HL-60 (cell line): ENCODE measurements around the gene PIEZO1.
A peak's percentile ranks its signal among the peaks of the same experiment; 100 is the strongest.

Source experiments
- DNase-seq, 2 experiments: peaks; one replicate each; pipeline ENCODE4 v3.0.0-alpha.2; 2010 to 2020; ENCODE audit warnings: low read depth in 1 of 2, low spot score in 1 of 2
- H3K27ac ChIP-seq: fragments of 250-450 bp; sonication (Bioruptor Pico); replicated peaks from 2 replicates; pipeline ENCODE4 v1.5.1; 2020; ENCODE audit warnings: mild to moderate bottlenecking, moderate library complexity
- H3K27me3 ChIP-seq: fragments of 250-450 bp; sonication (Bioruptor Pico); 2 replicates; pipeline ENCODE4 v1.5.1; 2021; ENCODE audit warnings: mild to moderate bottlenecking, moderate library complexity; ENCODE audit not compliant: insufficient read depth, poor library complexity, severe bottlenecking
- H3K4me3 ChIP-seq: replicated peaks from 2 replicates; pipeline ENCODE4 v1.5.1; 2011; ENCODE audit warnings: mild to moderate bottlenecking, control low read depth, low read length; ENCODE audit not compliant: insufficient read depth
- GABPA ChIP-seq: IDR thresholded peaks from 2 replicates; pipeline ENCODE4 v1.6.1; 2012; ENCODE audit warnings: low read depth
- POLR2AphosphoS5 ChIP-seq: IDR thresholded peaks from 2 replicates; pipeline ENCODE4 v1.6.1; 2012; ENCODE audit warnings: low read depth
- REST ChIP-seq: IDR thresholded peaks from 2 replicates; pipeline ENCODE4 v1.6.1; 2012; ENCODE audit warnings: low read depth; ENCODE audit not compliant: insufficient replicate concordance
- SPI1 ChIP-seq: IDR thresholded peaks from 2 replicates; pipeline ENCODE4 v1.6.1; 2012; ENCODE audit warnings: low read depth, mild to moderate bottlenecking, borderline replicate concordance
- TF ChIP-seq, protein P1 (sequence below): IDR thresholded peaks from one replicate; pipeline ENCODE4 v1.5.1; 2011; ENCODE audit warnings: low read length, control low read depth, inconsistent platforms; ENCODE audit not compliant: insufficient read depth

The PIEZO1 gene

GRCh38 chr16:88771294-88771772 lies 13.7 kb downstream of the PIEZO1 start:
- Histone ChIP-seq H3K27ac (0 out of 2 replicates have a peak overlapping the region, but pooled peaks have one; percentile 2), H3K27me3 (no peaks in the 10 kb centered on the region), H3K4me3 (no peak overlapping the region)
- TF ChIP-seq, protein P1, sequence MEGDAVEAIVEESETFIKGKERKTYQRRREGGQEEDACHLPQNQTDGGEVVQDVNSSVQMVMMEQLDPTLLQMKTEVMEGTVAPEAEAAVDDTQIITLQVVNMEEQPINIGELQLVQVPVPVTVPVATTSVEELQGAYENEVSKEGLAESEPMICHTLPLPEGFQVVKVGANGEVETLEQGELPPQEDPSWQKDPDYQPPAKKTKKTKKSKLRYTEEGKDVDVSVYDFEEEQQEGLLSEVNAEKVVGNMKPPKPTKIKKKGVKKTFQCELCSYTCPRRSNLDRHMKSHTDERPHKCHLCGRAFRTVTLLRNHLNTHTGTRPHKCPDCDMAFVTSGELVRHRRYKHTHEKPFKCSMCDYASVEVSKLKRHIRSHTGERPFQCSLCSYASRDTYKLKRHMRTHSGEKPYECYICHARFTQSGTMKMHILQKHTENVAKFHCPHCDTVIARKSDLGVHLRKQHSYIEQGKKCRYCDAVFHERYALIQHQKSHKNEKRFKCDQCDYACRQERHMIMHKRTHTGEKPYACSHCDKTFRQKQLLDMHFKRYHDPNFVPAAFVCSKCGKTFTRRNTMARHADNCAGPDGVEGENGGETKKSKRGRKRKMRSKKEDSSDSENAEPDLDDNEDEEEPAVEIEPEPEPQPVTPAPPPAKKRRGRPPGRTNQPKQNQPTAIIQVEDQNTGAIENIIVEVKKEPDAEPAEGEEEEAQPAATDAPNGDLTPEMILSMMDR = no peak
- TF ChIP-seq POLR2AphosphoS5 = no peak
- TF ChIP-seq REST = no peak
- no peak for TF ChIP-seq SPI1
- no peak for TF ChIP-seq GABPA
- no peak for DNase-seq

DNA sequence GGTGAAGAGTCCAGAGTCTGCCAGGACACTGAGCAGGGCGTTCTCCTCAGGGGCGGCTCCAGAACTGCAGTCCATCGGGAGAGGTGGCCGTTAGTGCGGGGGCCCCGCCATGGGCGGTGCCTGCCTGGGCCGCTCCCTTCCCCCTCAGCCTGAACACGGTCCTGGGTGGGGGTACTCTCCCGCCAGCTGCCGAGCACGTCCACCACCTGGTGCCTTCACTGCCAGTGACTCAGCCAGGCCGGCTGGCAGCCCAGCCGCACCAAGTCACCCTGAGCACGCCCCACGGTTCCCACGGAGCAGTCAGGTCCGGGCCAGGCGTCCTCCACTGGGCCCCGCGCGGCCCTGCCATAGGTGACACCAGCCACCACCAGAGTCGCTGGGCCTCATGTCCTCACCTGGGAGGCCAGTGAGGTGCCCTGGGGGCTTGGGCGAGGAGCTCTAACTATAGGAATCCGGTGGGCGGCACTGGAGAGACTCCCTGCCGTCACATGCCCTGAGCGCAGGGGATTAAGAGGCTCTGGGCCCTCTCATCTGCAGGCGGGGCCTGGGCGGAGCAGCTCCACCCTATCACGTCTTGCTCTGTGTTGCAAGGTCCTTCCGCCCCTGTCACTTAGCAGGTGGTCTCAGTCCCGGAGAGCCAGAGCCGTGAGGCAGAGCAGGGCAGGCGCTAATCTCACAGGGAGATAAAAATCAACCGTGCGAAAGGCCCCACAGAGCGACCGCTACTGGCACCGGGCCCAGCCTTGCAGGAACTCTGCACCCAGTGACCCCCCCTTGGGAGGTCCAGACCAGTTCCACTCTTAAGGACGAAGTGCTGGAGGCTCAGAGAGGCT lies 14.3 kb downstream of the PIEZO1 start:
- peak in 1 of 2 experiments; percentile 71 for DNase-seq
- no peaks in the 10 kb centered on the region for H3K27me3 ChIP-seq
- H3K27ac ChIP-seq = peak overlapping the region; percentile 39; the same call in 1 of the 2 replicates
- 0 out of 2 replicates have a peak, but pooled peaks have one; percentile 31 for TF ChIP-seq POLR2AphosphoS5
- TF ChIP-seq SPI1 = no peak
- H3K4me3 ChIP-seq = no peak overlapping the region

DNA sequence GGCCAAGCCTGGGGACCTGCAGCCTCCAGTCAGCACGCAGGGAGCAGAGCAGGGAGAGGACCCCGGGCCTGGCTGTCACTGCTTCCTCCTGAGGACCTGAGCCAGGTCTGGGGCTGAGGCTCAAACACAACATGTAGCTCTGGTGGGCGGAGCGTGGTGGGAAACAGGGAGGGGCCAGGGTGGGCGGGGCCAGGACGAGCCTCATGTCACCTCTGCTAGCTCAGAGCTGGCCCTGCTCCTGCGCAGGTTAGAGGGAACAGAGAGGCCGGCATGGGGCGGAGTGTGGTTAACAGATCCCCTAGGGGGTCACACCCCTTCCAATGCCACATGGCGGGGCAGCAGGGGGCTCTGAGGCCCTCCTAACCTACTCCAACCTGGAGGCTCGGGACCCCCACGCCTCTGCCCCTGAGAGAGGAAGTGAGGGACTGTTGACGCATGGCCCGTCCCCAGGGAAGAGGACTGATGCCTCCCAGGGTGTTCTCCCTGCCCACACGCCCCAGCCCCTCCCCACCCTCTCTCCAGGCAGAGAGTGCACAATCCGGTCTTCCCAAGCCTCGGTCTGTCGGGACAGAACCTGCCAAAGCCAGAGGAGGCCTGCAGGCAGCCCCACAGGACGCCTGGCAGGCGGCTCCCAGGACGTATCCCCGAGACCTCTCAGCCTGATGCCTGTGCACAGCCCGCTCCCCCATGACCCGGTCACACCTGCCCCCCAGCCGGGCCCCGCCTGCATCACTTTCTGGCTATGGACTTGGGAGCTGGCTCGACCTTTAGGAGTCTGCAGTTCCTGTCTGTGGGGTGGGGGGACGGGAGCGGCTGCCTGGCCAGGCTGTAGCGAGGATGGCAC lies 15.2 kb downstream of the PIEZO1 start:
- no peak overlapping the region for H3K4me3 ChIP-seq
- TF ChIP-seq GABPA (no peak), REST (no peak), SPI1 (no peak), POLR2AphosphoS5 (no peak)
- TF ChIP-seq, protein P1 = no peak
- H3K27me3 ChIP-seq = no peaks in the 10 kb centered on the region
- H3K27ac ChIP-seq = no peak overlapping the region; the same call in 1 of the 2 replicates
- peak in 1 of 2 experiments; percentile 14 for DNase-seq
